ENCODE measurements around the gene FXN.

The FXN gene

DNA sequence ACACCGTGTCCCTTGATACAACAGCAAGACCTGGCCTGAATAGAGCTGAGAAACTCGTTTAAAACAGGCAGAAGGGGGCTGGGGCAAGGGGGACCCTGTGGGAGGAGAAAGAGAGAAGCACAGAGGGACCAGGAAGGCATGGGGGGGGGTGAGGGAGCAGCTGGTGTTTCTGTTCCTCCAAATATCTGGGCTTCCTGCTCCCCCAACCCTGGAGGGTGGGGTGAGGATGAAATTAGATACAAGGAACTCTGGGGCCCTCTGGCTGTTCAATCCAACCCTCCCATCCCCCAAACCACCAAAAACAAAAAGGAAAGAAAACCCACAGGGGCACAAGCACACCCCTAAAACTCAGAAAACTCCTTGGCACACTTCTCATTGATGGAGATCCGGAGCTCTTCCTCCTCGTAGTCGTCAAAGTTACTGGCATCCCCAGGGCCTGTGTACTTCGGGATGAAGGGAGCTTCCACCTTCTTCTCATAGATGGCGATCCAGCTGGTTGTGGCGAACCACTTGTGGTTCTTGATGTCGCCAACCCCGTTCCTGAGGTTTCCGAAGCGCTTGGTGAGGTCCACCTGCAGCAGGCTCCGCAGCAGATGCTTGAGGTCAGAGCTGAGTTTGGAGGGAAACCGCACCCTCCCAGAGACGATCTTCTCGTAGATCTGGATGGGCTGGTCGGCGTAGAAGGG, 22.7 kb upstream of the FXN start:
- in situ Hi-C loops (cut with MboI; ENCODE audit: low pct_unique_long_range_greater_than_20kb, low sequenced_read_pairs, unreplicated experiment) = loop anchor here (25.0 kb wide), 1 partner anchor 301 kb away; the partner anchor contains the start of gene PIP5K1B
- no peak for DNase-seq (ENCODE audit: low spot score)
- TF ChIP-seq, protein P1, sequence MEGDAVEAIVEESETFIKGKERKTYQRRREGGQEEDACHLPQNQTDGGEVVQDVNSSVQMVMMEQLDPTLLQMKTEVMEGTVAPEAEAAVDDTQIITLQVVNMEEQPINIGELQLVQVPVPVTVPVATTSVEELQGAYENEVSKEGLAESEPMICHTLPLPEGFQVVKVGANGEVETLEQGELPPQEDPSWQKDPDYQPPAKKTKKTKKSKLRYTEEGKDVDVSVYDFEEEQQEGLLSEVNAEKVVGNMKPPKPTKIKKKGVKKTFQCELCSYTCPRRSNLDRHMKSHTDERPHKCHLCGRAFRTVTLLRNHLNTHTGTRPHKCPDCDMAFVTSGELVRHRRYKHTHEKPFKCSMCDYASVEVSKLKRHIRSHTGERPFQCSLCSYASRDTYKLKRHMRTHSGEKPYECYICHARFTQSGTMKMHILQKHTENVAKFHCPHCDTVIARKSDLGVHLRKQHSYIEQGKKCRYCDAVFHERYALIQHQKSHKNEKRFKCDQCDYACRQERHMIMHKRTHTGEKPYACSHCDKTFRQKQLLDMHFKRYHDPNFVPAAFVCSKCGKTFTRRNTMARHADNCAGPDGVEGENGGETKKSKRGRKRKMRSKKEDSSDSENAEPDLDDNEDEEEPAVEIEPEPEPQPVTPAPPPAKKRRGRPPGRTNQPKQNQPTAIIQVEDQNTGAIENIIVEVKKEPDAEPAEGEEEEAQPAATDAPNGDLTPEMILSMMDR (IDR thresholded peaks at IDR 0.05; ENCODE audit: extremely low read depth, insufficient read depth, missing control alignments) = no peak

DNA sequence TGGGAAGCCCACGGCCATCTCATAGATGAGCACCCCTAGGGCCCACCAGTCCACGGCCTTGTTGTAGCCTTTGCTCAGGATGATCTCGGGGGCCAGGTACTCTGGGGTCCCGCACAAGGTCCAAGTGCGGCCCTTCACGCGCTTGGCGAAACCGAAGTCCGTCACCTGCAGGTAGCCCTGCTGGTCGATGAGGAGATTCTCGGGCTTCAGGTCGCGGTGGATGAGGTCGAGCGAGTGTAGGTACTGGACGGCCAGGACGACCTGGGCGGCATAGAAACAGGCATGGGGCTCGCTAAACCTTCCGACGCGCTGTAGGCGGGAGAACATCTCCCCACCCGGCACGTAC, 22.2 kb upstream of the FXN start:
- no peak for DNase-seq (ENCODE audit: low spot score)
- TF ChIP-seq, protein P1 (IDR thresholded peaks at IDR 0.05; ENCODE audit: extremely low read depth, insufficient read depth, missing control alignments) = no peak
- in situ Hi-C loops (cut with MboI; ENCODE audit: low pct_unique_long_range_greater_than_20kb, low sequenced_read_pairs, unreplicated experiment) = loop anchor here (25.0 kb wide), 1 partner anchor 301 kb away; the partner anchor contains the start of gene PIP5K1B

DNA sequence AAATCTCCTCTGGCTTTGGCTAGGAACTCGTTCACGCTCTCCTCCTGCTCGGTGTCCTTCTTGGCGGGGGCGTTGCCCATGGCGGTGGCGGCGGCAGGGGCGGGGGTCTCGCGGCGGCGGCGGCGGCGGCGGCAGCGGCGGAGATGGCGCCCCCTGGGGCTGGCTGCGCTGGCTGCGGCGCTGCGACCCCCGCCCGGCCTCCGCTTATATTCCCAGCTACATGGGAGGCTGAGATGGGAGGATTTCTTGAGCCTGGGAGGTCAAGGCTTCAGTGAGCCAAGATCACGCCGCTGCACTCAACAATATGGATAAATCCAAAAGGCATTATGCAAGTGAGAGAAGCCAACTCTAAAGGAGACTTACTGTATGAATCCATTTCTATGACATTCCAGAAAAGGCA, 21.5 kb upstream of the FXN start, which contains the start of gene PRKACG:
Gene PRKACG (minus strand): TSS at position 101 of the 400 bp plus-strand sequence. CDS start 21 bp downstream, at position 80.
- in situ Hi-C loops (cut with MboI; ENCODE audit: low pct_unique_long_range_greater_than_20kb, low sequenced_read_pairs, unreplicated experiment) = loop anchor here (25.0 kb wide), 1 partner anchor 302 kb away; the partner anchor contains the start of gene PIP5K1B
- TF ChIP-seq, protein P1 (IDR thresholded peaks at IDR 0.05; ENCODE audit: extremely low read depth, insufficient read depth, missing control alignments) = no peak
- DNase-seq (ENCODE audit: low spot score) = no peak

DNA sequence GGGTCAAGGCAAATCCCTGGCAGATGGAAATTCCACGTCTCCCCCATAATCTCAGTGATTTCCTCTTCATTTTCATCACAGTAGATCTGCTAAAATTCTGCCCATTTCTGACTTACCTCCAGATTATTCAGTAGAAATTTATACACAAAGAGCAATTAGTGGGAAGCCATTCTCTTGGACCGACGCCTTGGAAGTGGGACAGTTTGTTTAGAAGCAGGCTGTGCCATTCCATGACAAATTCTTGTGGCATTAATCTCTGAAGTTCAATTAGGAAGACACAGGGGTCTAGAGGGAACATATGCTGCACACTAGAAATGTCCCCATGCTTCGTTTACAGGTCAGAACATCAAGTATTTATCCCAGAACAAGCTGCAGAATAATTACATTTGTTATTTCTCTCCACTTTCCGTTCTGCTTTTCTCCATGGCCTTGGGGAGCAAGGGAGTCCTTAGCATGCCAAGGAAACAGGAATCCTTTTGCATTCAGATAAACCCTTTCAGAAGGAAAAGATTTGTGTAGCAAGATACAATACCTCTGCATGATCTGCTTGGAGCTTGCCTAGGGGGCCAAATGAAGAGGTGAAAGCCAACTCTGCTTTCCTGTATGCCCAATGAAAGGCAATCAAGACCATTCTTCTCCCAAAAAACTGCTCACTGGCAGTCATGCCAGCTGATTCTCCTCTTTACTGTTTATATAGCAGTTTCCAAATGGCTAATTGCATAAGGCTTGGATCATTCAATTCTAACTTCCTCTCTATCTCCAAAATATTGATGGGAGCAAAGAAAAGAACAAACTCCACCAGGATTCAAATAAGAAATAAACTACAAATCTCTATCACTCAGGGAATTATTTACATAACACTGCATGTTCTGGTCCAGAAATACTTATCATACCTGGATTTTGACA, 19.1 kb upstream of the FXN start:
- DNase-seq (ENCODE audit: low spot score) = no peak
- in situ Hi-C loops (cut with MboI; ENCODE audit: low pct_unique_long_range_greater_than_20kb, low sequenced_read_pairs, unreplicated experiment) = loop anchor here (25.0 kb wide), 1 partner anchor 304 kb away; the partner anchor contains the start of gene PIP5K1B
- TF ChIP-seq, protein P1 (IDR thresholded peaks at IDR 0.05; ENCODE audit: extremely low read depth, insufficient read depth, missing control alignments) = no peak

DNA sequence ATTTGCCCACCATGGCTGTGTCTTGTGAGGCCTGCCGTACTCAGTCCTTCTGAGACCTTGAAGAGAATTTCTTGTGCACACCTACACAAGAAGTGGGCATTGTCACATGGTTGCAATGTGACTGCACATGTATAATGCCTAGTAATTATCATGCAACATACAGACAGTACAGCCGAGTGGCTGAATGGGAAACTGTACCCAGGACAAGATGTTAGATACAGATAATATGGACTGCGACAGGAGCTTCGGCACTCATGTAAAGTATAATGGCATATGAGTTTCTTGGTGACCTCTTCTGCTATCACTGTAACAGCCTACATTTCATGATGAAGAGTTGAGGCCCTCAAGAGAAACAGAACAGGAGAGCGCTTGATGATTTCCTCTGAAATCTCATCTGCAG, 16.8 kb upstream of the FXN start:
- no peak for DNase-seq (ENCODE audit: low spot score)
- in situ Hi-C loops (cut with MboI; ENCODE audit: low pct_unique_long_range_greater_than_20kb, low sequenced_read_pairs, unreplicated experiment) = loop anchor here (25.0 kb wide), 1 partner anchor 306 kb away; the partner anchor contains the start of gene PIP5K1B
- TF ChIP-seq, protein P1 (IDR thresholded peaks at IDR 0.05; ENCODE audit: extremely low read depth, insufficient read depth, missing control alignments) = peak; percentile 24

GRCh38 chr9:69019808-69020207, 15.7 kb upstream of the FXN start:
- in situ Hi-C loops (cut with MboI; ENCODE audit: low pct_unique_long_range_greater_than_20kb, low sequenced_read_pairs, unreplicated experiment) = loop anchor here (25.0 kb wide), 1 partner anchor 308 kb away; the partner anchor contains the start of gene PIP5K1B
- no peak for DNase-seq (ENCODE audit: low spot score)
- TF ChIP-seq, protein P1 (IDR thresholded peaks at IDR 0.05; ENCODE audit: extremely low read depth, insufficient read depth, missing control alignments) = no peak
